Glutamatergic neuron (in vitro differentiated cells): ENCODE measurements around the gene SERINC3. TPM values are rescaled to one million over a fixed set of nuclear protein-coding genes. Genes with fewer than 3 reads are reported as not detected.

ENCODE experiments used
- DNase-seq: peaks from one replicate; pipeline ENCODE4 v3.0.0; 2022
- H3K27ac Mint-ChIP-seq: one replicate; pipeline ENCODE4 v1.8.0; 2020; ENCODE audit warnings: mild to moderate bottlenecking, mixed read lengths, inconsistent platforms; ENCODE audit not compliant: unreplicated experiment
- H3K27me3 Mint-ChIP-seq: one replicate; pipeline ENCODE4 v1.8.0; 2020; ENCODE audit warnings: mild to moderate bottlenecking, moderate library complexity, mixed read lengths, inconsistent platforms; ENCODE audit not compliant: unreplicated experiment
- H3K36me3 Mint-ChIP-seq: one replicate; pipeline ENCODE4 v1.8.0; 2020; ENCODE audit warnings: mild to moderate bottlenecking, mixed read lengths, inconsistent platforms; ENCODE audit not compliant: unreplicated experiment
- H3K4me1 Mint-ChIP-seq: one replicate; pipeline ENCODE4 v1.8.0; 2020; ENCODE audit warnings: mild to moderate bottlenecking, low read depth, mixed read lengths, inconsistent platforms; ENCODE audit not compliant: unreplicated experiment
- H3K4me3 Mint-ChIP-seq: one replicate; pipeline ENCODE4 v1.8.0; 2020; ENCODE audit warnings: mild to moderate bottlenecking, mixed read lengths, inconsistent platforms; ENCODE audit not compliant: unreplicated experiment
- H3K9me3 Mint-ChIP-seq: one replicate; pipeline ENCODE4 v1.8.0; 2020; ENCODE audit warnings: mild to moderate bottlenecking, moderate library complexity, mixed read lengths, inconsistent platforms; ENCODE audit not compliant: unreplicated experiment
- total RNA-seq: library from RNA; stranded (reverse); fragmentation: NEBNext Ultra II Directional; extraction: Animal tissue kit (Norgen Biotek cat#: 25700); gene quantifications from one replicate; pipeline ENCODE4 v1.2.1, GENCODE V29; 2021; ENCODE audit not compliant: unreplicated experiment
- TF ChIP-seq, protein P1 (sequence below): fragments of 200-600 bp; sonication (generic); IDR thresholded peaks from one replicate; pipeline ENCODE4 v1.5.0; 2021; ENCODE audit not compliant: partially characterized antibody, unreplicated experiment

SERINC3 gene
- total RNA-seq, 1 donor from 2014 or later, result 125 TPM

DNA sequence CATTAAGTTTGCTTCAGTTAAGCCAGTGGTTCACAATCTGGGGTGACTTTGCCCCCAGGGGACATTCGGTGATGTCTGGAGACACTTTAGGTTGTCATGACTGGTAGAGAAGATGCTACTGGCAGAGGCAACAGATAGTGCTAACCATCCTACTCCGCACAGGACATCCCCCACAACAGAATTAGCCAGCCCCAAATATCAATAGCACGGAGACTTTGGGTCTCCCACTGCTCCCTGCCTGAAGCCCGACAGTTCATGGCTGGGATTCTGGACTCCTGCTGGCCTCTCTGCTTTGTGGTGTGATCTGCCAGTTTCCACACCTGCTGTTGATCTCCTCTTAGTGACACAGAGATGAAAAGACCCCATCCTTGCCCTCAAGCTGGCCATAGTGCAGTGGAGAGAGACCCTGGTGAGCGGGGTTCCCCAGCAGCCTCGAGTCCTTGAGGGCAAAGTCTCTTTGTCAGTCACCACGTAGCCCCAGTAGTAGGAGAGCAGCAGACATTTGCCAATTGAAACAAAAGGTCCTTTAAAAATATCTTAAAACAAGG lies 70.9 kb downstream of the SERINC3 start:
- peaks cover 5% of the 10 kb centered on the region for H3K27me3 Mint-ChIP-seq

DNA sequence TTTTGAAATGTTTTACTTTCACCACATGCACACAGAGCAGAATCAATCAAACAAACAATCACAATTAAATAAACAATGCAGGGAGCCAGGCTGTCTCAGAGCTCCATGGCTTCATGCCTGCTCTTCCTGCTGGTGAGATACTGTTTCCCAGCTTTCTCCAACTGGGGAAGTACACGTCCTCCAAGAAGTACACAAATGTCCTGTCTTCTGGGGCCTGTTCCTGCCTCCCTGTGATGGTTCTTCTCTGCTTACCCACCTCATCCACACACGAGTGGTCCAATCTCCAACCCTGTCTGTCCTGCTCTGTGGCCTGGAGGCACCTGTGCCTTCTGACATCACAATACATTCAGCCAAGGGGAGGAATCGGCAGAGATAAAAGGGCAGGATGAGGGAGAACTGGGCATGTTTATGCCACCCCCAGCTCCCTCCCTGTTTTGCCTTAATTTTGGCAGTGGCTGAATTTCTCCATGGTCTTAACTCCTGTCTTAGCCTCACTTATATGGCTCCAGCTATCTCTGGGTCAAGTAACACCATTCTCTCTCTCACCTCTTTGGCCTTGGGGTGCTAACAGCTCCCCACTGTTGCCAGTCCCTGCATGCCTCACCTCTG lies 71.5 kb downstream of the SERINC3 start:
- H3K4me3 Mint-ChIP-seq, result no peak overlapping the region
- TF ChIP-seq, protein P1, sequence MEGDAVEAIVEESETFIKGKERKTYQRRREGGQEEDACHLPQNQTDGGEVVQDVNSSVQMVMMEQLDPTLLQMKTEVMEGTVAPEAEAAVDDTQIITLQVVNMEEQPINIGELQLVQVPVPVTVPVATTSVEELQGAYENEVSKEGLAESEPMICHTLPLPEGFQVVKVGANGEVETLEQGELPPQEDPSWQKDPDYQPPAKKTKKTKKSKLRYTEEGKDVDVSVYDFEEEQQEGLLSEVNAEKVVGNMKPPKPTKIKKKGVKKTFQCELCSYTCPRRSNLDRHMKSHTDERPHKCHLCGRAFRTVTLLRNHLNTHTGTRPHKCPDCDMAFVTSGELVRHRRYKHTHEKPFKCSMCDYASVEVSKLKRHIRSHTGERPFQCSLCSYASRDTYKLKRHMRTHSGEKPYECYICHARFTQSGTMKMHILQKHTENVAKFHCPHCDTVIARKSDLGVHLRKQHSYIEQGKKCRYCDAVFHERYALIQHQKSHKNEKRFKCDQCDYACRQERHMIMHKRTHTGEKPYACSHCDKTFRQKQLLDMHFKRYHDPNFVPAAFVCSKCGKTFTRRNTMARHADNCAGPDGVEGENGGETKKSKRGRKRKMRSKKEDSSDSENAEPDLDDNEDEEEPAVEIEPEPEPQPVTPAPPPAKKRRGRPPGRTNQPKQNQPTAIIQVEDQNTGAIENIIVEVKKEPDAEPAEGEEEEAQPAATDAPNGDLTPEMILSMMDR, result no peak
- no peak overlapping the region for H3K27ac Mint-ChIP-seq
- H3K9me3 Mint-ChIP-seq, result no peaks in the 10 kb centered on the region
- DNase-seq, result no peak
- H3K36me3 Mint-ChIP-seq, result no peaks in the 10 kb centered on the region
- peaks cover 5% of the 10 kb centered on the region for H3K27me3 Mint-ChIP-seq
- no peaks in the 10 kb centered on the region for H3K4me1 Mint-ChIP-seq

More for the DNA sequence above, 70.9 kb downstream of the SERINC3 start:
- no peaks in the 10 kb centered on the region for H3K36me3 Mint-ChIP-seq
- H3K27ac Mint-ChIP-seq, result no peak overlapping the region
- no peak overlapping the region for H3K4me3 Mint-ChIP-seq
- DNase-seq, result no peak
- H3K9me3 Mint-ChIP-seq, result no peaks in the 10 kb centered on the region
- TF ChIP-seq, protein P1, result no peak
- H3K4me1 Mint-ChIP-seq, result no peaks in the 10 kb centered on the region

- Mint-ChIP-seq H3K4me1 (no peaks in the 10 kb centered on the region), H3K9me3 (no peaks in the 10 kb centered on the region), H3K36me3 (no peaks in the 10 kb centered on the region), H3K4me3 (no peak overlapping the region), H3K27ac (no peak overlapping the region), H3K27me3 (peaks cover 5% of the 10 kb centered on the region)
- no peak for DNase-seq
- TF ChIP-seq, protein P1, result no peak
Measured at GRCh38 chr20:44449864-44450263, 72.0 kb downstream of the SERINC3 start.

DNA sequence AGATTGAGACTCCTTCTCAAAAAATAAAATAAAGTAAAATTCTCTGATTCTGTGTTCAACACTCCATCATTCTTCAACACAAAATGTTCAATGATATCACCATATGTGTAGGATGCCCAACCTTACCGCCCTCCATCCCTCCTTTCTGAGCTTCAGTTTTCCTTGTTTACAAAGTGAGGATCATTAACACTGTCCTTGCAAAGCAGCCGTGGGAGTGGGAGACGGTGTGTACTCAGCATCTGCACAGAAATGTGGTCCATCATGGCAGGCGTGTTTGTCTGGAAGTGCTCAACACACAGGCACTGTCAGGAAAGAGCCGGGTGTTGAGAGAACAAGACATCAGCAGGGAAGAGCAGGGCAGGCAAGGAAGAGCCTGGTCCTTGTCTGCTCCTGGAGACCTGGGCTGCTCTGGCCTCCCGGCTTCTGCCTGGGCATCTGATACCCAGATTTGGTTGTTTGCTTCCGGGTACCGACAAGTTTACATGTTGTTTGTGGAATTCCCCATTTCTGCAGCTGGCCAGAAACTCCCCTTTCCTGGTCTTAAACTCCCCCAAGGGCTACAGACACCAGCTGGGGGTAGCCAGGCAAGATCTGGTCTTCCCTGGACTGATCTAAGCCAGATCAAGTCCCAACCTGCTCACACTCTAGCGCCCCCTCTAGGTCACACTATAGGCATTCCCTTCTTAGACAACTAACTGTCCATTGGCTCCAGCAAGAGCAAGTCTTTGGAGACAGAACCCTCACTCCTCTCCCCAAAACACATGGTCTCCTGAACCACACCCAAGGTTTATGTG lies 72.9 kb downstream of the SERINC3 start:
- Mint-ChIP-seq H3K27me3 (peaks cover 5% of the 10 kb centered on the region), H3K9me3 (no peaks in the 10 kb centered on the region), H3K36me3 (no peaks in the 10 kb centered on the region), H3K4me1 (no peaks in the 10 kb centered on the region), H3K27ac (no peak overlapping the region), H3K4me3 (no peak overlapping the region)
- DNase-seq, result peak; percentile 25
- TF ChIP-seq, protein P1, result no peak
